Effector memory CD4-positive, alpha-beta T cell (primary cell): Measurements from ENCODE around the gene SLC5A6.
A peak's percentile ranks its signal among the peaks of the same experiment; 100 is the strongest.

Experiments used
- DNase-seq, 3 donors: peaks; one replicate each; pipeline ENCODE4 v3.0.0-alpha.2; 2020
- H3K27ac ChIP-seq: 2 replicates; pipeline ENCODE4 v1.7.0; 2013; ENCODE audit warnings: mild to moderate bottlenecking, low read length, moderate library complexity; ENCODE audit not compliant: insufficient read depth, poor library complexity, severe bottlenecking
- H3K27me3 ChIP-seq: replicated peaks from 2 replicates; pipeline ENCODE4 v1.7.0; 2013; ENCODE audit warnings: mild to moderate bottlenecking, low read length; ENCODE audit not compliant: insufficient read depth, control insufficient read depth, poor library complexity, severe bottlenecking
- H3K36me3 ChIP-seq: 2 replicates; pipeline ENCODE4 v1.7.0; 2013; ENCODE audit warnings: mild to moderate bottlenecking, low read length, moderate library complexity; ENCODE audit not compliant: control insufficient read depth, insufficient read depth
- H3K4me1 ChIP-seq: 2 replicates; pipeline ENCODE4 v1.7.0; 2013; ENCODE audit warnings: low read length, mild to moderate bottlenecking; ENCODE audit not compliant: control insufficient read depth, insufficient read depth, poor library complexity, severe bottlenecking
- H3K4me3 ChIP-seq: 2 replicates; pipeline ENCODE4 v1.7.0; 2013; ENCODE audit warnings: low read length, low read depth, mild to moderate bottlenecking; ENCODE audit not compliant: insufficient read depth, poor library complexity, severe bottlenecking
- H3K9me3 ChIP-seq: 2 replicates; pipeline ENCODE4 v1.7.0; 2013; ENCODE audit warnings: mild to moderate bottlenecking, low read length, moderate library complexity; ENCODE audit not compliant: control insufficient read depth
- total RNA-seq, 3 donors: gene quantifications; one replicate each; lab custom pipeline; 2026; lab: John Stamatoyannopoulos, UW

SLC5A6 gene
- 66.4 to 134 (median 70.3) reads per million in 3 donors for total RNA-seq

- Histone ChIP-seq H3K4me3 (peak within 1 kb of the TSS; percentile 90), H3K4me1 (peaks cover 16% of the 10 kb centered on the region), H3K27ac (peak within 1 kb of the TSS; percentile 99), H3K9me3 (no peaks in the 10 kb centered on the region), H3K36me3 (peaks cover 7% of the 10 kb centered on the region), H3K27me3 (no peaks in the 10 kb centered on the region)
- DNase-seq, result peak; percentile 70 to 82 (median 82)
Observed at GRCh38 chr2:27211943-27212625, at the start of gene SLC5A6, which contains the start of gene ATRAID. Gene SLC5A6 (minus strand): TSS chr2:27212268. CDS start chr2:27207650, 4,618 bp downstream. Gene ATRAID (plus strand): TSS chr2:27212041. CDS start chr2:27212369, 328 bp downstream.

GRCh38 chr2:27261241-27261925 lies 49.3 kb upstream of the SLC5A6 start:
- Histone ChIP-seq H3K4me3 (peak overlapping the region; percentile 66), H3K27ac (no peak overlapping the region), H3K36me3 (no peaks in the 10 kb centered on the region), H3K4me1 (peaks cover 35% of the 10 kb centered on the region), H3K9me3 (no peaks in the 10 kb centered on the region), H3K27me3 (peaks cover 41% of the 10 kb centered on the region)
- no peak for DNase-seq

GRCh38 chr2:27258051-27258450 lies 46.0 kb upstream of the SLC5A6 start:
- peaks cover 23% of the 10 kb centered on the region for H3K27me3 ChIP-seq
- H3K36me3 ChIP-seq, result no peaks in the 10 kb centered on the region
- peaks cover 16% of the 10 kb centered on the region for H3K4me1 ChIP-seq
- H3K9me3 ChIP-seq, result no peaks in the 10 kb centered on the region
- no peak overlapping the region for H3K4me3 ChIP-seq
- no peak overlapping the region for H3K27ac ChIP-seq
- DNase-seq, result no peak

GRCh38 chr2:27256855-27257454 lies 44.9 kb upstream of the SLC5A6 start:
- peaks cover 7% of the 10 kb centered on the region for H3K4me1 ChIP-seq
- H3K4me3 ChIP-seq, result no peak overlapping the region
- peaks cover 14% of the 10 kb centered on the region for H3K27me3 ChIP-seq
- no peaks in the 10 kb centered on the region for H3K9me3 ChIP-seq
- no peak for DNase-seq
- H3K27ac ChIP-seq, result no peak overlapping the region
- H3K36me3 ChIP-seq, result no peaks in the 10 kb centered on the region

- H3K27me3 ChIP-seq, result peaks cover 11% of the 10 kb centered on the region
- no peak overlapping the region for H3K27ac ChIP-seq
- no peaks in the 10 kb centered on the region for H3K9me3 ChIP-seq
- no peaks in the 10 kb centered on the region for H3K36me3 ChIP-seq
- no peak for DNase-seq
- H3K4me3 ChIP-seq, result no peak overlapping the region
- no peaks in the 10 kb centered on the region for H3K4me1 ChIP-seq
Observed at GRCh38 chr2:27255660-27256059, 43.6 kb upstream of the SLC5A6 start.

- Histone ChIP-seq H3K27me3 (peaks cover 13% of the 10 kb centered on the region), H3K9me3 (no peaks in the 10 kb centered on the region), H3K36me3 (no peaks in the 10 kb centered on the region), H3K27ac (no peak overlapping the region), H3K4me1 (no peaks in the 10 kb centered on the region), H3K4me3 (no peak overlapping the region)
- no peak for DNase-seq
Observed at GRCh38 chr2:27255187-27255586, 43.1 kb upstream of the SLC5A6 start.

- Histone ChIP-seq H3K4me3 (no peak overlapping the region), H3K27ac (no peak overlapping the region), H3K27me3 (peaks cover 9% of the 10 kb centered on the region), H3K4me1 (no peaks in the 10 kb centered on the region), H3K36me3 (no peaks in the 10 kb centered on the region), H3K9me3 (no peaks in the 10 kb centered on the region)
- DNase-seq, result no peak
Observed at GRCh38 chr2:27251766-27252165, 39.7 kb upstream of the SLC5A6 start.

- no peak for DNase-seq
- Histone ChIP-seq H3K36me3 (no peaks in the 10 kb centered on the region), H3K27me3 (peaks cover 9% of the 10 kb centered on the region), H3K4me1 (no peaks in the 10 kb centered on the region), H3K4me3 (no peak overlapping the region), H3K9me3 (no peaks in the 10 kb centered on the region), H3K27ac (no peak overlapping the region)
Observed at GRCh38 chr2:27250652-27251379, 38.7 kb upstream of the SLC5A6 start.

GRCh38 chr2:27249891-27250651 lies 38.0 kb upstream of the SLC5A6 start:
- H3K36me3 ChIP-seq, result no peaks in the 10 kb centered on the region
- no peak overlapping the region for H3K27ac ChIP-seq
- DNase-seq, result peak in 1 of 3 donors; percentile 8
- no peaks in the 10 kb centered on the region for H3K4me1 ChIP-seq
- H3K27me3 ChIP-seq, result peaks cover 9% of the 10 kb centered on the region
- H3K4me3 ChIP-seq, result no peak overlapping the region
- no peaks in the 10 kb centered on the region for H3K9me3 ChIP-seq
